A673 (cell line): ENCODE results near the gene RHEB.

Experiments
- CTCF ChIP-seq: fragments of 300-800, 200-600 bp; sonication (generic); conservative IDR thresholded peaks from 2 replicates; pipeline ENCODE4 v1.5.1; 2017; ENCODE audit warnings: low read depth, mild to moderate bottlenecking, antibody characterized with exemption, low read length, moderate library complexity, mixed read lengths
- EZH2 ChIP-seq: fragments of 200-600 bp; sonication (generic); IDR thresholded peaks from 2 replicates; pipeline ENCODE4 v1.6.1; 2017; ENCODE audit warnings: borderline replicate concordance, low read depth, mild to moderate bottlenecking, mixed read lengths, antibody characterized with exemption, low read length; ENCODE audit not compliant: poor library complexity, severe bottlenecking

- TF ChIP-seq CTCF (no peak), EZH2 (no peak)
Observed at GRCh38 chr7:151524845-151525244, 5.2 kb upstream of the RHEB start.
